ENCODE measurements around the gene PLIN5.

DNA sequence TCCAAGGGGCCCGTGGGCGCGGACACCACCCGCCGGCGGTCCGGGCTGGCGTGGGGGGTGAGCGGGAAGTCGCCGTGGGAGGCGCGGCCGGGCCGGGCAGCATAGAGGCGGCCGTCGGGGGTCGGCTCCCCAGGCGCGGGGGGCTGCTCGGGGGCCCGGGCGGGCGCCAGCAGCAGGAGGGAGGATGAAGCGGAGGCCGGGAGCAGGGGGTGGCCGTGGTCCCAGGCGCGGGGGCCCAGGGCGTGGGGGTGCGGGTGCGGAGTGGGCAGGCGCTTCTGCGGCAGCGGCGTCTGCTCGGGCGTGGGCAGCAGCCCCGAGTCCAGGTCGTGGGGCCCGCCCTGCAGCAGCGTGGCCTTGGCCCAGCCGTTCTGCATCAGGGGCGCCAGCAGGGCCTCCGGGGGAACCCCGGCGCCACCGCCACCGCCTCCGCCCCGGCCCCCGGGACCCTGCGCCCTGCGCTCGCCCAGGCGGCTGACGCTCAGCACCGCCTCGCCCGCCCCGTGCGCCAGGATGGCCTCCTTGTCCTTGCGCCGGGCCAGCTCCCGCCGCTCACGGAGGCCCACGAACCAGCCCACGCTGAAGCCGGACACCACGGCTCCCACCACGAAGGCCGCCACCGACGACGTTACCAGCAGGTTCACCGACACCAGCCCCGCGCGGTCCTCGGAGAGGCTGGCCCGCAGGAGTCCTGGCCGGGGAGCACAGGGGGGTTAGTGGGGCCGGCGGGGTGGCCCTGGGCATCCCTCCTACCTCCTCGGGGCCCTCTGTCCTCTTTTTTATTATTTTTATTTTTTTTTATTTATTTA lies 9.0 kb upstream of the PLIN5 start:
- TF ChIP-seq POLR2A (IDR thresholded peaks at IDR 0.05; ENCODE audit: low read depth, low read length) (no peak), POLR2AphosphoS5 (IDR thresholded peaks at IDR 0.05; ENCODE audit: low read depth, low read length) (no peak)
